Measurements from ENCODE around the gene PRR5. TPM values are rescaled to one million over a fixed set of nuclear protein-coding genes. Genes with fewer than 3 reads are reported as not detected.

PRR5 gene
- total and polyA plus RNA-seq, 2 of the 13 experiments (the other 11 are each of a cell fraction or from before 2014, with no cell fraction given), result 11.6 to 27.5 TPM

DNA sequence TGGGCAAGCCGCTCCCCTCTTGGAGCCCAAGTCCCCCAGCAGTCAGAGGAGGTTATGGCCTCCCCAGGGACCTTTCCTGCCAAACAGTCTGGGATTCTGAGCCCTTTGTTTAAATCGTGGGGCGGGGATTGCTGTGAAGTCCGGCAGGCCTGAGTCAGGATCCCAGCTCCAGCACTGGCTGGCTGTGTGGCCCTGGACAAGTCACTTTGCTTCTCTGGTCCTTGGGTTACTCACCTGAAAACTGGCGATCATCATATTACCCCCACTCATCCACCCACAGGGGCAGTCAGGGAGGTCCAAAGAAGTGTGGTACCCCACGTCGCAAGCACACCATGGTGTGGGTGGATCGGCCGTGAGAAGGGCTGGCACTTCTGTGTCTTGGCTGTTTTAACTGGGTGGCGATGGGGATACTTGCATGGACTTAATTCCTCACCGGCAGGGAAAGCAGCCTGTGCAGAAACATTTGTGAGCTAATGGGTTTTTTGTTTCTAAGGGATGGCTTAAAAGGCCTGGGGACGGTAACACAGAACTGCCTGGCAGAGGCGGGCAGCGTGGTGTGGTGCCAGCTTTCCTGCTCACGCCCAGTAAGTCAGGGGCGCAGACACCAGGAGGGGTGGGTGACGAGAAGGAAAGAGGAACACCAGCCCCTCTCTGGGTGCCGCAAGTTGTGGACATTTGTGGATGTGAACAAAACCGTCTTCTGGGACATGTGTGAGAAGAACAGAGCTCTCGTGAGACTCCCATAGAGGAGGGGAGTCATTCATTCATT is 31.6 kb upstream of the PRR5 start:
- Histone ChIP-seq H4K20me1 (ENCODE audit: insufficient read depth, low read length) (no peaks in the 10 kb centered on the region), H2AFZ (ENCODE audit: low read length) (no peak overlapping the region), H3K27me3 (ENCODE audit: control insufficient read depth in 1 of 2, insufficient read depth in 2 of 2, low read length in 2 of 2) (peaks cover 0 to 18% of the 10 kb centered on the region in 2 experiments; a peak in 3 of 5 replicates), H3K9me3 (ENCODE audit: low read length) (no peaks in the 10 kb centered on the region), H3K4me1 (ENCODE audit: insufficient read depth, low read length) (peaks cover 29% of the 10 kb centered on the region), H3K4me3 (replicated peaks in 1 of 3; ENCODE audit: insufficient read depth in 1 of 3, low read depth in 2 of 3, low read length in 3 of 3) (no peak overlapping the region), H3K79me2 (ENCODE audit: insufficient read depth, low read length) (no peaks in the 10 kb centered on the region), H3K4me2 (ENCODE audit: low read depth, low read length) (no peak overlapping the region), H3K9ac (ENCODE audit: insufficient read depth, low read depth, low read length) (no peak overlapping the region), H3K27ac (ENCODE audit: extremely low read length, insufficient read depth, low read length) (no peak overlapping the region), H3K36me3 (replicated peaks in 1 of 2; ENCODE audit: control insufficient read depth in 1 of 2, insufficient read depth in 2 of 2, low read length in 2 of 2) (no peaks in the 10 kb centered on the region)
- intact Hi-C loops (cut with micrococcal nuclease; ENCODE audit: unreplicated experiment), result no loop called here
- ChIA-PET CTCF (ENCODE audit: low intra/inter-chr PET ratio, low total read pairs) (interaction anchor here (1.6 kb wide), 1 partner anchor 15 kb away, joined by 4 read pairs; no protein-coding TSS in a partner anchor), POLR2A (no interaction called here)
- no TSS peak for BruUV-seq (replicated peaks)
- in situ Hi-C loops (cut with HindIII; ENCODE audit: extremely low pct_ligation_motif_present, low pct_unique_long_range_greater_than_20kb), result no loop called here
- DNase-seq (ENCODE audit: low spot score), result no peak
- no peak for FAIRE-seq
- WGBS (ENCODE audit: low lambda C conversion rate), result 71% methylated on average over 19 of the region's 20 CpGs
- no peak for ATAC-seq
- TF ChIP-seq CC2D1A (CRISPR knock-in tag; IDR thresholded peaks at IDR 0.05), result no peak
- TF ChIP-seq, protein P1, sequence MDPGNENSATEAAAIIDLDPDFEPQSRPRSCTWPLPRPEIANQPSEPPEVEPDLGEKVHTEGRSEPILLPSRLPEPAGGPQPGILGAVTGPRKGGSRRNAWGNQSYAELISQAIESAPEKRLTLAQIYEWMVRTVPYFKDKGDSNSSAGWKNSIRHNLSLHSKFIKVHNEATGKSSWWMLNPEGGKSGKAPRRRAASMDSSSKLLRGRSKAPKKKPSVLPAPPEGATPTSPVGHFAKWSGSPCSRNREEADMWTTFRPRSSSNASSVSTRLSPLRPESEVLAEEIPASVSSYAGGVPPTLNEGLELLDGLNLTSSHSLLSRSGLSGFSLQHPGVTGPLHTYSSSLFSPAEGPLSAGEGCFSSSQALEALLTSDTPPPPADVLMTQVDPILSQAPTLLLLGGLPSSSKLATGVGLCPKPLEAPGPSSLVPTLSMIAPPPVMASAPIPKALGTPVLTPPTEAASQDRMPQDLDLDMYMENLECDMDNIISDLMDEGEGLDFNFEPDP (CRISPR knock-in tag; conservative IDR thresholded peaks at IDR 0.05), result no peak
- no peak for TF ChIP-seq ZNF816 (CRISPR knock-in tag; IDR thresholded peaks at IDR 0.05; ENCODE audit: borderline replicate concordance)
- TF ChIP-seq ZNF768 (CRISPR knock-in tag; IDR thresholded peaks at IDR 0.05), result peak; percentile 93
- no peak for TF ChIP-seq NKX3-1 (CRISPR knock-in tag; IDR thresholded peaks at IDR 0.05)
- no peak for TF ChIP-seq ZNF790 (CRISPR knock-in tag; IDR thresholded peaks at IDR 0.05; ENCODE audit: borderline replicate concordance)

DNA sequence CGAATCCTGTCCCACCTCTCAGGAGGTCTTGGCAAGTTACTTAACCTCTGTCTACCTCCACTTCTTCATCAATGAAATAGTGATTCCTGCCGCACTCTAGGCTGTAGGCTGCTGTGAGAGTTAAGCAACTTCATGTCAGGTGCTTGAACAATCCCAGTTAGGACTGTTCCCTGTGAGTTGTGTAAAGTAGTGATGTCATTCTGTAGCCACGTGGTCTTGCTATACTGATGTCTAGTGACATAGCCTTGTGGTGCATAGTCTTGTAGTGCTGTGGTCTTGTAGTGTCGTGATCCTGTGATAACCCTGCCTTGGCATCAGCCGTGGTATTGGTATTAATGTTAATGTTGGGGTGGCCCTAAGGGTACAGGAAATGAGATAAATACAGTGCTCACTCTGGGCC is 30.3 kb upstream of the PRR5 start:
- H3K4me1 ChIP-seq (ENCODE audit: insufficient read depth, low read length), result peaks cover 38% of the 10 kb centered on the region
- H3K4me3 ChIP-seq (replicated peaks in 1 of 3; ENCODE audit: insufficient read depth in 1 of 3, low read depth in 2 of 3, low read length in 3 of 3), result no peak overlapping the region
- H3K27me3 ChIP-seq (ENCODE audit: control insufficient read depth in 1 of 2, insufficient read depth in 2 of 2, low read length in 2 of 2), result peaks cover 0 to 18% of the 10 kb centered on the region in 2 experiments; a peak in 3 of 5 replicates
- H3K27ac ChIP-seq (ENCODE audit: extremely low read length, insufficient read depth, low read length), result no peak overlapping the region
- FAIRE-seq, result peak; percentile 40
- 7% methylated on average over 3 of the region's 5 CpGs for WGBS (ENCODE audit: low lambda C conversion rate)
- no peaks in the 10 kb centered on the region for H3K9me3 ChIP-seq (ENCODE audit: low read length)
- ChIA-PET POLR2A (no interaction called here), CTCF (ENCODE audit: low intra/inter-chr PET ratio, low total read pairs) (no interaction called here)
- H3K9ac ChIP-seq (ENCODE audit: insufficient read depth, low read depth, low read length), result no peak overlapping the region
- intact Hi-C loops (cut with micrococcal nuclease; ENCODE audit: unreplicated experiment) (no loop called here), in situ Hi-C loops (cut with HindIII; ENCODE audit: extremely low pct_ligation_motif_present, low pct_unique_long_range_greater_than_20kb) (no loop called here)
- no peaks in the 10 kb centered on the region for H4K20me1 ChIP-seq (ENCODE audit: insufficient read depth, low read length)
- peak; percentile 46 for ATAC-seq
- DNase-seq (ENCODE audit: low spot score), result peak; percentile 77
- H3K4me2 ChIP-seq (ENCODE audit: low read depth, low read length), result no peak overlapping the region
- BruUV-seq (replicated peaks), result no TSS peak
- no peaks in the 10 kb centered on the region for H3K79me2 ChIP-seq (ENCODE audit: insufficient read depth, low read length)
- no peaks in the 10 kb centered on the region for H3K36me3 ChIP-seq (replicated peaks in 1 of 2; ENCODE audit: control insufficient read depth in 1 of 2, insufficient read depth in 2 of 2, low read length in 2 of 2)
- no peak overlapping the region for H2AFZ ChIP-seq (ENCODE audit: low read length)
- TF ChIP-seq LCORL (IDR thresholded peaks at IDR 0.05) (no peak), LCORL (CRISPR knock-in tag; IDR thresholded peaks at IDR 0.05) (no peak), ATF7-NPFF (CRISPR knock-in tag; IDR thresholded peaks at IDR 0.05; ENCODE audit: low read depth) (no peak), FOXK2 (IDR thresholded peaks at IDR 0.05) (no peak), ZBTB21 (CRISPR knock-in tag; IDR thresholded peaks at IDR 0.05) (peak; percentile 75; the same call in 1 of the 2 replicates), TBX2 (CRISPR knock-in tag; IDR thresholded peaks at IDR 0.05; ENCODE audit: borderline replicate concordance) (no peak), ZNF251 (CRISPR knock-in tag; IDR thresholded peaks at IDR 0.05) (no peak), ZNF607 (CRISPR knock-in tag; IDR thresholded peaks at IDR 0.05; ENCODE audit: borderline replicate concordance) (no peak), ZNF839 (CRISPR knock-in tag; IDR thresholded peaks at IDR 0.05; ENCODE audit: borderline replicate concordance) (no peak), ZNF180 (CRISPR knock-in tag; IDR thresholded peaks at IDR 0.05; ENCODE audit: borderline replicate concordance, low read depth) (no peak), ATF7 (IDR thresholded peaks at IDR 0.05) (peak; percentile 91), ATF7 (CRISPR knock-in tag; IDR thresholded peaks at IDR 0.05) (no peak), SRF (IDR thresholded peaks at IDR 0.05; ENCODE audit: low read depth, low read length) (no peak)
- TF ChIP-seq, protein P2, sequence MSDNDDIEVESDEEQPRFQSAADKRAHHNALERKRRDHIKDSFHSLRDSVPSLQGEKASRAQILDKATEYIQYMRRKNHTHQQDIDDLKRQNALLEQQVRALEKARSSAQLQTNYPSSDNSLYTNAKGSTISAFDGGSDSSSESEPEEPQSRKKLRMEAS (IDR thresholded peaks at IDR 0.05), result 0 out of 2 replicates have a peak, but pooled peaks have one; percentile 32
